Neuronal stem cell (in vitro differentiated cells): ENCODE results near the gene U2AF1L4.

ENCODE experiments used
- DNase-seq: peaks from one replicate; pipeline ENCODE4 v3.0.0-alpha.2; 2013; ENCODE audit warnings: low spot score
- H2AFZ ChIP-seq: one replicate; pipeline ENCODE4 v1.6.1; 2013; ENCODE audit warnings: mild to moderate bottlenecking, low read length, inconsistent platforms
- H2AK5ac ChIP-seq: 2 replicates; pipeline ENCODE4 v1.6.1; 2013; ENCODE audit warnings: low read depth, mild to moderate bottlenecking, inconsistent platforms, low read length, moderate library complexity, mixed read lengths
- H2BK120ac ChIP-seq: 2 replicates; pipeline ENCODE4 v1.6.1; 2013; ENCODE audit warnings: low read depth, mild to moderate bottlenecking, inconsistent platforms, low read length, moderate library complexity, mixed read lengths
- H2BK12ac ChIP-seq: one replicate; pipeline ENCODE4 v1.6.1; 2013; ENCODE audit warnings: low read length, inconsistent platforms
- H2BK15ac ChIP-seq: 2 replicates; pipeline ENCODE4 v1.6.1; 2013; ENCODE audit warnings: mild to moderate bottlenecking, low read length, inconsistent platforms, mixed read lengths
- H2BK5ac ChIP-seq: one replicate; pipeline ENCODE4 v1.6.1; 2013; ENCODE audit warnings: inconsistent platforms, mild to moderate bottlenecking, low read length, moderate library complexity
- H3K14ac ChIP-seq: one replicate; pipeline ENCODE4 v1.6.1; 2013; ENCODE audit warnings: low read length, inconsistent platforms
- H3K18ac ChIP-seq: 2 replicates; pipeline ENCODE4 v1.6.1; 2013; ENCODE audit warnings: low read length, inconsistent platforms
- H3K23ac ChIP-seq: 2 replicates; pipeline ENCODE4 v1.6.1; 2013; ENCODE audit warnings: low read depth, mild to moderate bottlenecking, mixed read lengths, low read length, inconsistent platforms; ENCODE audit not compliant: poor library complexity
- H3K27ac ChIP-seq: replicated peaks from 3 replicates; pipeline ENCODE4 v1.5.1; 2013; ENCODE audit warnings: low read length, inconsistent platforms
- H3K27me3 ChIP-seq, 3 experiments: 2 replicates each; pipeline ENCODE4 v1.6.1; 2013; ENCODE audit warnings: low read length in 3 of 3, mild to moderate bottlenecking in 2 of 3, inconsistent platforms in 1 of 3, low read depth in 1 of 3, mixed read lengths in 1 of 3, moderate library complexity in 1 of 3; ENCODE audit not compliant: control insufficient read depth in 3 of 3, insufficient read depth in 3 of 3
- H3K36me3 ChIP-seq, 2 donors: replicated peaks in 1 of 2; 2 replicates each; pipeline ENCODE4 v1.6.1; 2013; ENCODE audit warnings: low read length in 2 of 2; ENCODE audit not compliant: control insufficient read depth in 2 of 2, insufficient read depth in 2 of 2
- H3K4ac ChIP-seq: 2 replicates; pipeline ENCODE4 v1.6.1; 2013; ENCODE audit warnings: inconsistent platforms, mild to moderate bottlenecking, low read length, moderate library complexity
- H3K4me1 ChIP-seq, 2 donors: 1 replicate in 1 of 2; 2 replicates in 1 of 2; pipeline ENCODE4 v1.6.1; 2013; ENCODE audit warnings: low read length in 2 of 2, low read depth in 1 of 2; ENCODE audit not compliant: control insufficient read depth in 2 of 2, insufficient read depth in 1 of 2
- H3K4me2 ChIP-seq: one replicate; pipeline ENCODE4 v1.6.1; 2013; ENCODE audit warnings: mild to moderate bottlenecking, low read length, inconsistent platforms; ENCODE audit not compliant: insufficient read depth, poor library complexity, severe bottlenecking
- H3K4me3 ChIP-seq, 2 donors: 2 replicates each; pipeline ENCODE4 v1.5.1; 2013; ENCODE audit warnings: low read length in 2 of 2, mild to moderate bottlenecking in 2 of 2, inconsistent platforms in 1 of 2, moderate library complexity in 1 of 2
- H3K79me1 ChIP-seq: one replicate; pipeline ENCODE4 v1.6.1; 2013; ENCODE audit warnings: low read depth, mild to moderate bottlenecking, inconsistent platforms, low read length, moderate library complexity
- H3K9ac ChIP-seq: one replicate; pipeline ENCODE4 v1.6.1; 2013; ENCODE audit warnings: mild to moderate bottlenecking, low read depth, low read length, inconsistent platforms; ENCODE audit not compliant: poor library complexity
- H3K9me3 ChIP-seq, 2 donors: replicated peaks in 1 of 2; 2 replicates each; pipeline versions ENCODE3 to v1.6.1; 2013; ENCODE audit warnings: low read length in 2 of 2, mild to moderate bottlenecking in 2 of 2, inconsistent platforms in 1 of 2, low read depth in 1 of 2, mixed read lengths in 1 of 2, moderate library complexity in 1 of 2; ENCODE audit not compliant: control insufficient read depth in 2 of 2, insufficient read depth in 1 of 2
- H4K8ac ChIP-seq: one replicate; pipeline ENCODE4 v1.6.1; 2013; ENCODE audit warnings: low read depth, mild to moderate bottlenecking, inconsistent platforms, low read length, moderate library complexity
- H4K91ac ChIP-seq: one replicate; pipeline ENCODE4 v1.6.1; 2013; ENCODE audit warnings: low read length, low read depth, mild to moderate bottlenecking, inconsistent platforms; ENCODE audit not compliant: poor library complexity
- WGBS, 2 donors: extraction: QIAGEN DNeasy Blood & Tissue Kit; methylation state at CpG; one replicate each; pipeline ENCODE4 v1.1.7; 2013; ENCODE audit warnings: missing lambda C conversion rate in 2 of 2, mixed read lengths in 1 of 2; ENCODE audit not compliant: insufficient read length in 2 of 2, insufficient replicate concordance in 1 of 2; ENCODE audit errors: extremely low coverage in 2 of 2; 5-methylcytosine and 5-hydroxymethylcytosine counted together

The U2AF1L4 gene

GRCh38 chr19:35776102-35776788, 31.0 kb upstream of the U2AF1L4 start:
- Histone ChIP-seq H3K9me3 (no peaks in the 10 kb centered on the region), H3K18ac (peak overlapping the region; percentile 71), H3K79me1 (peaks cover 2% of the 10 kb centered on the region), H2BK120ac (peak overlapping the region; percentile 82), H2BK15ac (peak overlapping the region; percentile 4), H3K4me1 (peaks cover 19 to 20% of the 10 kb centered on the region in 2 donors), H3K23ac (peak overlapping the region; percentile 13), H3K27ac (no peak overlapping the region), H3K4me3 (peak overlapping the region; percentile 66 to 98), H3K27me3 (no peaks in the 10 kb centered on the region), H3K4me2 (peak overlapping the region; percentile 67), H4K91ac (no peak overlapping the region), H3K9ac (peak overlapping the region; percentile 96), H3K36me3 (peaks cover 13 to 42% of the 10 kb centered on the region in 2 donors), H2AFZ (peak overlapping the region; percentile 89), H3K4ac (no peak overlapping the region), H4K8ac (no peak overlapping the region), H3K14ac (no peak overlapping the region), H2AK5ac (peak overlapping the region; percentile 60), H2BK12ac (no peak overlapping the region), H2BK5ac (peak overlapping the region; percentile 93)
- DNase-seq, result no peak
- no CpG with 5 or more reads among the region's 13 CpGs for WGBS, 2 donors

GRCh38 chr19:35775298-35776101, 30.3 kb upstream of the U2AF1L4 start, which contains the start of gene ARHGAP33:
ARHGAP33 (plus strand) TSS chr19:35775564; CDS start chr19:35775659, 95 bp downstream.
- Histone ChIP-seq H3K4me3 (peak within 1 kb of the TSS; percentile 66 to 98), H3K14ac (no peak within 1 kb of the TSS), H2BK12ac (no peak within 1 kb of the TSS), H3K4me2 (peak within 1 kb of the TSS; percentile 67), H3K9me3 (no peaks in the 10 kb centered on the region), H3K27me3 (no peaks in the 10 kb centered on the region), H2BK15ac (peak within 1 kb of the TSS; percentile 4), H3K4ac (no peak within 1 kb of the TSS), H3K4me1 (peaks cover 19 to 20% of the 10 kb centered on the region in 2 donors), H3K9ac (peak within 1 kb of the TSS; percentile 96), H4K91ac (no peak within 1 kb of the TSS), H3K27ac (no peak within 1 kb of the TSS), H2BK5ac (peak within 1 kb of the TSS; percentile 93), H3K79me1 (peaks cover 2% of the 10 kb centered on the region), H2AK5ac (peak within 1 kb of the TSS; percentile 60), H4K8ac (no peak within 1 kb of the TSS), H2AFZ (peak within 1 kb of the TSS; percentile 89), H3K23ac (no peak within 1 kb of the TSS), H3K36me3 (peaks cover 10 to 34% of the 10 kb centered on the region in 2 donors), H3K18ac (peak within 1 kb of the TSS; percentile 90), H2BK120ac (peak within 1 kb of the TSS; percentile 82)
- peak; percentile 98 for DNase-seq
- no CpG with 5 or more reads among the region's 82 CpGs for WGBS, 2 donors

GRCh38 chr19:35775046-35775297, 29.8 kb upstream of the U2AF1L4 start:
- peak overlapping the region; percentile 89 for H2AFZ ChIP-seq

More at GRCh38 chr19:35775046-35775297, 29.8 kb upstream of the U2AF1L4 start:
- Histone ChIP-seq H3K4me3 (peak overlapping the region in 1 of 2 donors; percentile 66), H3K36me3 (peaks cover 10 to 32% of the 10 kb centered on the region in 2 donors), H3K9me3 (no peaks in the 10 kb centered on the region), H2BK5ac (no peak overlapping the region), H2BK12ac (no peak overlapping the region), H4K8ac (no peak overlapping the region), H3K18ac (peak overlapping the region; percentile 42), H4K91ac (no peak overlapping the region), H3K23ac (no peak overlapping the region), H2AK5ac (no peak overlapping the region), H3K79me1 (peaks cover 2% of the 10 kb centered on the region), H3K9ac (no peak overlapping the region), H3K14ac (no peak overlapping the region), H2BK15ac (no peak overlapping the region), H3K27me3 (no peaks in the 10 kb centered on the region), H3K4me2 (no peak overlapping the region), H3K4me1 (peaks cover 19 to 20% of the 10 kb centered on the region in 2 donors), H2BK120ac (no peak overlapping the region), H3K27ac (no peak overlapping the region), H3K4ac (no peak overlapping the region)
- WGBS, 2 donors, result no CpG with 5 or more reads among the region's 9 CpGs
- no peak for DNase-seq
